ENCODE results near the gene CHRNB1. TPM values are rescaled to one million over a fixed set of nuclear protein-coding genes. Genes with fewer than 3 reads are reported as not detected.

CHRNB1 gene
- total and polyA plus RNA-seq, 2 donors from 2014 or later: 11.9 to 19.3 TPM

GRCh38 chr17:7502171-7502847 lies 57.4 kb downstream of the CHRNB1 start:
- intact Hi-C loops (cut with DNase I): no loop called here
- DNase-seq: no peak
- no peak for FAIRE-seq
- Histone ChIP-seq H3K36me3 (ENCODE audit: control insufficient read depth in 2 of 3, insufficient read depth in 3 of 3, low read length in 3 of 3) (peaks cover 34 to 80% (median 65%) of the 10 kb centered on the region in 3 donors), H3K9me3 (ENCODE audit: control insufficient read depth in 2 of 3, insufficient read depth in 1 of 3, low read length in 3 of 3) (no peaks in the 10 kb centered on the region), H3K4me3 (ENCODE audit: low read length in 3 of 3) (no peak overlapping the region), H3K4me1 (ENCODE audit: control insufficient read depth in 2 of 3, insufficient read depth in 2 of 3, low read depth in 1 of 3, low read length in 3 of 3) (peaks cover 0 to under 1% (median 0%) of the 10 kb centered on the region in 3 donors), H3K9ac (ENCODE audit: low read length in 3 of 3) (no peak overlapping the region), H3K27ac (ENCODE audit: low read depth in 2 of 2, low read length in 2 of 2) (no peak overlapping the region), H3K27me3 (ENCODE audit: control insufficient read depth, insufficient read depth, low read length) (no peaks in the 10 kb centered on the region)
- TF ChIP-seq CTCF (IDR thresholded peaks at IDR 0.05; ENCODE audit: borderline replicate concordance, extremely low read depth, insufficient read depth): no peak

GRCh38 chr17:7502987-7503386 lies 58.1 kb downstream of the CHRNB1 start:
- DNase-seq: peak in 1 of 5 donors; percentile 41
- peaks cover 34 to 77% (median 60%) of the 10 kb centered on the region in 3 donors for H3K36me3 ChIP-seq (ENCODE audit: control insufficient read depth in 2 of 3, insufficient read depth in 3 of 3, low read length in 3 of 3)

GRCh38 chr17:7503521-7503920 lies 58.7 kb downstream of the CHRNB1 start:
- intact Hi-C loops (cut with DNase I): no loop called here
- H3K27me3 ChIP-seq (ENCODE audit: control insufficient read depth, insufficient read depth, low read length): no peaks in the 10 kb centered on the region
- no peak overlapping the region for H3K9ac ChIP-seq (ENCODE audit: low read length in 3 of 3)
- FAIRE-seq: no peak
- H3K9me3 ChIP-seq (ENCODE audit: control insufficient read depth in 2 of 3, insufficient read depth in 1 of 3, low read length in 3 of 3): no peaks in the 10 kb centered on the region
- no peaks in the 10 kb centered on the region for H3K4me1 ChIP-seq (ENCODE audit: control insufficient read depth in 2 of 3, insufficient read depth in 2 of 3, low read depth in 1 of 3, low read length in 3 of 3)
- peaks cover 30 to 78% (median 60%) of the 10 kb centered on the region in 3 donors for H3K36me3 ChIP-seq (ENCODE audit: control insufficient read depth in 2 of 3, insufficient read depth in 3 of 3, low read length in 3 of 3)
- TF ChIP-seq CTCF (IDR thresholded peaks at IDR 0.05; ENCODE audit: borderline replicate concordance, extremely low read depth, insufficient read depth): no peak
- no peak overlapping the region for H3K4me3 ChIP-seq (ENCODE audit: low read length in 3 of 3)
- H3K27ac ChIP-seq (ENCODE audit: low read depth in 2 of 2, low read length in 2 of 2): no peak overlapping the region
- no peak for DNase-seq

More at GRCh38 chr17:7502987-7503386, 58.1 kb downstream of the CHRNB1 start:
- Histone ChIP-seq H3K4me3 (ENCODE audit: low read length in 3 of 3) (no peak overlapping the region), H3K4me1 (ENCODE audit: control insufficient read depth in 2 of 3, insufficient read depth in 2 of 3, low read depth in 1 of 3, low read length in 3 of 3) (no peaks in the 10 kb centered on the region), H3K9ac (ENCODE audit: low read length in 3 of 3) (no peak overlapping the region), H3K27me3 (ENCODE audit: control insufficient read depth, insufficient read depth, low read length) (no peaks in the 10 kb centered on the region), H3K9me3 (ENCODE audit: control insufficient read depth in 2 of 3, insufficient read depth in 1 of 3, low read length in 3 of 3) (no peaks in the 10 kb centered on the region), H3K27ac (ENCODE audit: low read depth in 2 of 2, low read length in 2 of 2) (no peak overlapping the region)
- FAIRE-seq: no peak
- TF ChIP-seq CTCF (IDR thresholded peaks at IDR 0.05; ENCODE audit: borderline replicate concordance, extremely low read depth, insufficient read depth): peak; percentile 3
- intact Hi-C loops (cut with DNase I): no loop called here

Other genes starting within 250 kb of the CHRNB1 start
Only the 30 nearest of the 40 such genes appear.
- 233 TPM for gene CLDN7, start 182.6 kb upstream of the CHRNB1 start, total RNA-seq
- 119 TPM for gene CLDN7, start 182.6 kb upstream of the CHRNB1 start, polyA plus RNA-seq (ENCODE audit: insufficient read depth, low read depth, low replicate concordance)
- gene SLC2A4, start 163.3 kb upstream of the CHRNB1 start, total RNA-seq: 4.2 TPM
- gene SLC2A4, start 163.3 kb upstream of the CHRNB1 start, polyA plus RNA-seq (ENCODE audit: insufficient read depth, low read depth, low replicate concordance): 2.8 TPM
- 1.3 TPM for gene YBX2, start 150.4 kb upstream of the CHRNB1 start, total RNA-seq
- gene YBX2, start 150.4 kb upstream of the CHRNB1 start, polyA plus RNA-seq (ENCODE audit: insufficient read depth, low read depth, low replicate concordance): 3.3 TPM
- 306 TPM for gene EIF5A, start 137.4 kb upstream of the CHRNB1 start, total RNA-seq
- gene EIF5A, start 137.4 kb upstream of the CHRNB1 start, polyA plus RNA-seq (ENCODE audit: insufficient read depth, low read depth, low replicate concordance): 434 TPM
- 67.0 TPM for gene GPS2, start 129.7 kb upstream of the CHRNB1 start, total RNA-seq
- 101 TPM for gene GPS2, start 129.7 kb upstream of the CHRNB1 start, polyA plus RNA-seq (ENCODE audit: insufficient read depth, low read depth, low replicate concordance)
- gene NEURL4, start 115.7 kb upstream of the CHRNB1 start, total RNA-seq: 44.7 TPM
- 21.2 TPM for gene NEURL4, start 115.7 kb upstream of the CHRNB1 start, polyA plus RNA-seq (ENCODE audit: insufficient read depth, low read depth, low replicate concordance)
- gene ACAP1, start 108.5 kb upstream of the CHRNB1 start, total RNA-seq: 26.0 TPM
- 9.9 TPM for gene ACAP1, start 108.5 kb upstream of the CHRNB1 start, polyA plus RNA-seq (ENCODE audit: insufficient read depth, low read depth, low replicate concordance)
- 14.4 TPM for gene KCTD11, start 92.9 kb upstream of the CHRNB1 start, total RNA-seq
- 7.2 TPM for gene KCTD11, start 92.9 kb upstream of the CHRNB1 start, polyA plus RNA-seq (ENCODE audit: insufficient read depth, low read depth, low replicate concordance)
- not detected for gene TMEM95, start 89.9 kb upstream of the CHRNB1 start, total RNA-seq
- gene TMEM95, start 89.9 kb upstream of the CHRNB1 start, polyA plus RNA-seq (ENCODE audit: insufficient read depth, low read depth, low replicate concordance): not detected
- gene TNK1, start 64.0 kb upstream of the CHRNB1 start, total RNA-seq: 9.3 TPM
- 7.6 TPM for gene TNK1, start 64.0 kb upstream of the CHRNB1 start, polyA plus RNA-seq (ENCODE audit: insufficient read depth, low read depth, low replicate concordance)
- gene PLSCR3, start 50.5 kb upstream of the CHRNB1 start, total RNA-seq: 35.0 TPM
- gene PLSCR3, start 50.5 kb upstream of the CHRNB1 start, polyA plus RNA-seq (ENCODE audit: insufficient read depth, low read depth, low replicate concordance): 26.4 TPM
- gene TMEM256, start 41.0 kb upstream of the CHRNB1 start, total RNA-seq: 55.8 TPM
- 389 TPM for gene TMEM256, start 41.0 kb upstream of the CHRNB1 start, polyA plus RNA-seq (ENCODE audit: insufficient read depth, low read depth, low replicate concordance)
- 23.4 TPM for gene NLGN2, start 37.2 kb upstream of the CHRNB1 start, total RNA-seq
- gene NLGN2, start 37.2 kb upstream of the CHRNB1 start, polyA plus RNA-seq (ENCODE audit: insufficient read depth, low read depth, low replicate concordance): 7.3 TPM
- gene SPEM1, start 24.7 kb upstream of the CHRNB1 start, total RNA-seq: not detected
- not detected for gene SPEM1, start 24.7 kb upstream of the CHRNB1 start, polyA plus RNA-seq (ENCODE audit: insufficient read depth, low read depth, low replicate concordance)
- not detected for gene SPEM2, start 19.4 kb upstream of the CHRNB1 start, total RNA-seq
- not detected for gene SPEM2, start 19.4 kb upstream of the CHRNB1 start, polyA plus RNA-seq (ENCODE audit: insufficient read depth, low read depth, low replicate concordance)
- gene SPEM3, start 16.2 kb upstream of the CHRNB1 start, total RNA-seq: not detected
- not detected for gene SPEM3, start 16.2 kb upstream of the CHRNB1 start, polyA plus RNA-seq (ENCODE audit: insufficient read depth, low read depth, low replicate concordance)
- 10.0 TPM for gene TMEM102, start 9.6 kb upstream of the CHRNB1 start, total RNA-seq
- 10.0 TPM for gene TMEM102, start 9.6 kb upstream of the CHRNB1 start, polyA plus RNA-seq (ENCODE audit: insufficient read depth, low read depth, low replicate concordance)
- gene FGF11, start 5.5 kb upstream of the CHRNB1 start, total RNA-seq: 1.4 TPM
- 7.7 TPM for gene FGF11, start 5.5 kb upstream of the CHRNB1 start, polyA plus RNA-seq (ENCODE audit: insufficient read depth, low read depth, low replicate concordance)
- gene ZBTB4, start 34.6 kb downstream of the CHRNB1 start, total RNA-seq: 64.8 TPM
- 23.2 TPM for gene ZBTB4, start 34.6 kb downstream of the CHRNB1 start, polyA plus RNA-seq (ENCODE audit: insufficient read depth, low read depth, low replicate concordance)
- gene SLC35G6, start 36.4 kb downstream of the CHRNB1 start, total RNA-seq: not detected
- not detected for gene SLC35G6, start 36.4 kb downstream of the CHRNB1 start, polyA plus RNA-seq (ENCODE audit: insufficient read depth, low read depth, low replicate concordance)
- gene POLR2A, start 39.3 kb downstream of the CHRNB1 start, total RNA-seq: 133 TPM
- gene POLR2A, start 39.3 kb downstream of the CHRNB1 start, polyA plus RNA-seq (ENCODE audit: insufficient read depth, low read depth, low replicate concordance): 18.6 TPM
- 48.0 TPM for gene TNFSF12, start 104.0 kb downstream of the CHRNB1 start, total RNA-seq
- gene TNFSF12, start 104.0 kb downstream of the CHRNB1 start, polyA plus RNA-seq (ENCODE audit: insufficient read depth, low read depth, low replicate concordance): 61.8 TPM
- gene TNFSF13, start 113.7 kb downstream of the CHRNB1 start, total RNA-seq: 99.2 TPM
- gene TNFSF13, start 113.7 kb downstream of the CHRNB1 start, polyA plus RNA-seq (ENCODE audit: insufficient read depth, low read depth, low replicate concordance): 68.6 TPM
- 43.5 TPM for gene SENP3, start 116.9 kb downstream of the CHRNB1 start, total RNA-seq
- gene SENP3, start 116.9 kb downstream of the CHRNB1 start, polyA plus RNA-seq (ENCODE audit: insufficient read depth, low read depth, low replicate concordance): 50.3 TPM
- 92.6 TPM for gene CD68, start 134.6 kb downstream of the CHRNB1 start, total RNA-seq
- gene CD68, start 134.6 kb downstream of the CHRNB1 start, polyA plus RNA-seq (ENCODE audit: insufficient read depth, low read depth, low replicate concordance): 38.3 TPM
- gene MPDU1, start 138.8 kb downstream of the CHRNB1 start, total RNA-seq: 54.2 TPM
- gene MPDU1, start 138.8 kb downstream of the CHRNB1 start, polyA plus RNA-seq (ENCODE audit: insufficient read depth, low read depth, low replicate concordance): 145 TPM
- 0.88 TPM for gene SOX15, start 145.0 kb downstream of the CHRNB1 start, total RNA-seq
- gene SOX15, start 145.0 kb downstream of the CHRNB1 start, polyA plus RNA-seq (ENCODE audit: insufficient read depth, low read depth, low replicate concordance): 0.80 TPM
- gene FXR2, start 169.8 kb downstream of the CHRNB1 start, total RNA-seq: 29.3 TPM
- gene FXR2, start 169.8 kb downstream of the CHRNB1 start, polyA plus RNA-seq (ENCODE audit: insufficient read depth, low read depth, low replicate concordance): 59.2 TPM
- gene SAT2, start 182.8 kb downstream of the CHRNB1 start, total RNA-seq: 74.7 TPM
- gene SAT2, start 182.8 kb downstream of the CHRNB1 start, polyA plus RNA-seq (ENCODE audit: insufficient read depth, low read depth, low replicate concordance): 430 TPM
- gene SHBG, start 185.1 kb downstream of the CHRNB1 start, total RNA-seq: 0.57 TPM
- 4.6 TPM for gene SHBG, start 185.1 kb downstream of the CHRNB1 start, polyA plus RNA-seq (ENCODE audit: insufficient read depth, low read depth, low replicate concordance)

All from kidney (tissue), 14 donors.